CD4-positive, CD25-positive, alpha-beta regulatory T cell (primary cell): ENCODE measurements around the gene FNDC1. TPM values are rescaled to one million over a fixed set of nuclear protein-coding genes. Genes with fewer than 3 reads are reported as not detected.

Experiments
- ATAC-seq, 2 donors: fragments of 150-1000 bp; cut with Tn5 transposase; one replicate each; pipeline ENCODE4 v1.10.0; 2021; ENCODE audit warnings: low read depth in 2 of 2, moderate number of reproducible peaks in 2 of 2, moderate library complexity in 1 of 2
- DNase-seq, 3 donors: peaks; one replicate each; pipeline versions ENCODE4 v3.0.0 to v3.0.0-alpha.2; 2012 to 2022; ENCODE audit warnings: mixed read lengths in 1 of 3
- H3K27ac ChIP-seq: one replicate; pipeline ENCODE4 v1.7.0; 2013; ENCODE audit warnings: mild to moderate bottlenecking, low read length; ENCODE audit not compliant: insufficient read depth, poor library complexity, severe bottlenecking
- H3K27me3 ChIP-seq: one replicate; pipeline ENCODE4 v1.7.0; 2013; ENCODE audit warnings: low read length; ENCODE audit not compliant: control insufficient read depth, insufficient read depth
- H3K36me3 ChIP-seq: one replicate; pipeline ENCODE4 v1.7.0; 2013; ENCODE audit warnings: mild to moderate bottlenecking, low read length, moderate library complexity; ENCODE audit not compliant: control insufficient read depth, insufficient read depth
- H3K4me1 ChIP-seq: 2 replicates; pipeline ENCODE4 v1.7.0; 2013; ENCODE audit warnings: mild to moderate bottlenecking, low read length; ENCODE audit not compliant: insufficient read depth, control insufficient read depth, poor library complexity, severe bottlenecking
- H3K4me3 ChIP-seq: one replicate; pipeline ENCODE4 v1.7.0; 2013; ENCODE audit warnings: low read depth, mild to moderate bottlenecking, low read length, moderate library complexity
- H3K9me3 ChIP-seq, 2 experiments: 1 replicate in 1 of 2; 2 replicates in 1 of 2; pipeline ENCODE4 v1.7.0; 2013; ENCODE audit warnings: low read length in 2 of 2, mild to moderate bottlenecking in 1 of 2, moderate library complexity in 1 of 2; ENCODE audit not compliant: control insufficient read depth in 2 of 2
- H3K27ac Mint-ChIP-seq, 3 donors: one replicate each; pipeline ENCODE4 v1.8.0; 2020 to 2022; ENCODE audit warnings: mild to moderate bottlenecking in 3 of 3, mixed read lengths in 3 of 3, moderate library complexity in 2 of 3
- H3K27me3 Mint-ChIP-seq: one replicate; pipeline ENCODE4 v1.8.0; 2022; ENCODE audit warnings: mild to moderate bottlenecking, mixed read lengths
- H3K36me3 Mint-ChIP-seq: one replicate; pipeline ENCODE4 v1.8.0; 2020; ENCODE audit warnings: mixed read lengths
- H3K4me1 Mint-ChIP-seq, 4 donors: one replicate each; pipeline ENCODE4 v1.8.0; 2020 to 2022; ENCODE audit warnings: mixed read lengths in 4 of 4, mild to moderate bottlenecking in 1 of 4
- H3K4me3 Mint-ChIP-seq, 4 donors: one replicate each; pipeline ENCODE4 v1.8.0; 2020 to 2022; ENCODE audit warnings: mild to moderate bottlenecking in 4 of 4, mixed read lengths in 4 of 4, moderate library complexity in 3 of 4
- H3K9me3 Mint-ChIP-seq, 7 donors: one replicate each; pipeline ENCODE4 v1.8.0; 2020 to 2022; ENCODE audit warnings: mixed read lengths in 7 of 7, mild to moderate bottlenecking in 3 of 7, moderate library complexity in 2 of 7
- polyA plus RNA-seq, 4 donors: library from polyadenylated mRNA; unstranded; fragments of 300-500 nt; fragmentation: Illumina TruSeq; gene quantifications; one replicate each; pipeline ENCODE4 v1.2.3, GENCODE V29; 2021
- total RNA-seq: library from RNA; stranded (reverse); gene quantifications from one replicate; pipeline ENCODE4 v1.2.3, GENCODE V29; 2022

Gene FNDC1
- total and polyA plus RNA-seq, 5 donors from 2014 or later: 0.17 TPM; not detected in 4

- peaks cover 0 to 4% (median 1%) of the 10 kb centered on the region in 4 donors for H3K4me1 Mint-ChIP-seq
- Histone ChIP-seq H3K4me1 (no peaks in the 10 kb centered on the region), H3K27me3 (peaks cover 17% of the 10 kb centered on the region), H3K36me3 (no peaks in the 10 kb centered on the region), H3K27ac (no peak overlapping the region), H3K9me3 (no peaks in the 10 kb centered on the region), H3K4me3 (no peak overlapping the region)
- peaks cover 0 to 1% (median 0%) of the 10 kb centered on the region in 7 donors for H3K9me3 Mint-ChIP-seq
- peaks cover 46% of the 10 kb centered on the region for H3K27me3 Mint-ChIP-seq
- no peaks in the 10 kb centered on the region for H3K36me3 Mint-ChIP-seq
- H3K4me3 Mint-ChIP-seq: no peak overlapping the region
- ATAC-seq (no peak), DNase-seq (no peak)
- H3K27ac Mint-ChIP-seq: no peak overlapping the region
Measured at GRCh38 chr6:159229651-159230051, 60.5 kb downstream of the FNDC1 start.

- DNase-seq: no peak
- Mint-ChIP-seq H3K27me3 (peaks cover 52% of the 10 kb centered on the region), H3K4me1 (peaks cover 0 to 4% (median 1%) of the 10 kb centered on the region in 4 donors), H3K9me3 (peaks cover 0 to 1% (median 0%) of the 10 kb centered on the region in 7 donors), H3K4me3 (no peak overlapping the region), H3K27ac (no peak overlapping the region), H3K36me3 (no peaks in the 10 kb centered on the region)
- H3K4me1 ChIP-seq: no peaks in the 10 kb centered on the region
- H3K4me3 ChIP-seq: no peak overlapping the region
- H3K36me3 ChIP-seq: no peaks in the 10 kb centered on the region
- ATAC-seq: no peak
- H3K27ac ChIP-seq: no peak overlapping the region
- H3K27me3 ChIP-seq: peaks cover 24% of the 10 kb centered on the region
- no peaks in the 10 kb centered on the region for H3K9me3 ChIP-seq
Measured at GRCh38 chr6:159232106-159232645, 63.0 kb downstream of the FNDC1 start.

GRCh38 chr6:159232751-159233150 is 63.6 kb downstream of the FNDC1 start:
- Mint-ChIP-seq H3K27me3 (peaks cover 55% of the 10 kb centered on the region), H3K4me1 (peaks cover 0 to 4% (median 1%) of the 10 kb centered on the region in 4 donors)
- DNase-seq: no peak

GRCh38 chr6:159233365-159234101 is 64.3 kb downstream of the FNDC1 start:
- peaks cover 24% of the 10 kb centered on the region for H3K27me3 ChIP-seq
- H3K9me3 ChIP-seq: no peaks in the 10 kb centered on the region
- H3K4me1 ChIP-seq: no peaks in the 10 kb centered on the region
- H3K27ac ChIP-seq: no peak overlapping the region
- peaks cover 0 to 4% (median 1%) of the 10 kb centered on the region in 4 donors for H3K4me1 Mint-ChIP-seq
- peaks cover 0 to 1% (median 0%) of the 10 kb centered on the region in 7 donors for H3K9me3 Mint-ChIP-seq
- no peaks in the 10 kb centered on the region for H3K36me3 Mint-ChIP-seq
- H3K27me3 Mint-ChIP-seq: peaks cover 55% of the 10 kb centered on the region
- ATAC-seq (no peak), DNase-seq (no peak)
- H3K27ac Mint-ChIP-seq: no peak overlapping the region
- no peak overlapping the region for H3K4me3 Mint-ChIP-seq
- no peak overlapping the region for H3K4me3 ChIP-seq
- no peaks in the 10 kb centered on the region for H3K36me3 ChIP-seq

More at GRCh38 chr6:159232751-159233150, 63.6 kb downstream of the FNDC1 start:
- H3K36me3 ChIP-seq: no peaks in the 10 kb centered on the region
- no peak overlapping the region for H3K27ac ChIP-seq
- no peaks in the 10 kb centered on the region for H3K9me3 ChIP-seq
- H3K4me3 ChIP-seq: no peak overlapping the region
- Mint-ChIP-seq H3K4me3 (no peak overlapping the region), H3K36me3 (no peaks in the 10 kb centered on the region), H3K27ac (no peak overlapping the region), H3K9me3 (peaks cover 0 to 1% (median 0%) of the 10 kb centered on the region in 7 donors)
- ATAC-seq: no peak
- H3K27me3 ChIP-seq: peaks cover 24% of the 10 kb centered on the region
- H3K4me1 ChIP-seq: no peaks in the 10 kb centered on the region

GRCh38 chr6:159234102-159234553 is 64.9 kb downstream of the FNDC1 start:
- Mint-ChIP-seq H3K9me3 (peaks cover 0 to 1% (median 0%) of the 10 kb centered on the region in 7 donors), H3K27me3 (peaks cover 53% of the 10 kb centered on the region), H3K27ac (no peak overlapping the region), H3K36me3 (no peaks in the 10 kb centered on the region), H3K4me3 (no peak overlapping the region), H3K4me1 (peaks cover 0 to 4% (median 1%) of the 10 kb centered on the region in 4 donors)
- H3K4me1 ChIP-seq: no peaks in the 10 kb centered on the region
- H3K9me3 ChIP-seq: no peaks in the 10 kb centered on the region
- no peak overlapping the region for H3K4me3 ChIP-seq
- peaks cover 24% of the 10 kb centered on the region for H3K27me3 ChIP-seq
- H3K36me3 ChIP-seq: no peaks in the 10 kb centered on the region
- no peak overlapping the region for H3K27ac ChIP-seq
- ATAC-seq (no peak), DNase-seq (no peak)

DNA sequence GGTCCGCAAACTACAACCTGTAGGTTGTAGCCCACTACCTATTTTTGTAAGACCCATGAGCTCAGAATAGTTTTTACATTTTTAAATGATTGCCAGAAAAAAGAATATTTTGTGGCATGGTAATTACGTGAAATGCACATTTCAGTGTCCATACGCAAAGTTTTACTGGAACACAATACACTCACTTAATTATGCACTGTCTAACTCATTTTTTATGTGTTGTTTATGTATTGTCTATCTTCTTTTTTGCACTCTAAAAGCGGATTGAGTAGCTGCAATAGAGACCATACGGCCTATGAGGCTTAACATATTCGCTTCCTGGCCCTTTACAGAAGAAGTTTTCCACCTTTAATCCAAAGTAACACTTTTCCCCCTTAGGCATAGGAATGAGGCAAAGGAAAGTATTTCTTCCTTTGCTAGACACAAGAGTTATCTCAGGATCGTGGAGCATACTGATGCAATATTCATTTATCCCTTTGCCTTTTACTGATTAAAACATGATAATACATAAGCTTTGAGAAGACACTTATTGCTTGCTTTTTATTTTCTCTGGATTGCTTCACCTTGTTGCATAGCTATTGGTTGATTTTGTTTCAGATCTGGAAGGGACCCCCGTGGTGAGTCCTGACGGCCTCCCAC is 69.8 kb downstream of the FNDC1 start:
- no peak for DNase-seq
- H3K27me3 Mint-ChIP-seq: peaks cover 39% of the 10 kb centered on the region
- H3K4me1 Mint-ChIP-seq: peaks cover 0 to 4% (median 1%) of the 10 kb centered on the region in 4 donors
- H3K27me3 ChIP-seq: peaks cover 26% of the 10 kb centered on the region
- H3K27ac ChIP-seq: no peak overlapping the region
- H3K9me3 Mint-ChIP-seq: peaks cover 0 to 1% (median 0%) of the 10 kb centered on the region in 7 donors
- no peak for ATAC-seq
- no peak overlapping the region for H3K4me3 ChIP-seq
- H3K36me3 ChIP-seq: no peaks in the 10 kb centered on the region
- H3K4me3 Mint-ChIP-seq: no peak overlapping the region
- H3K9me3 ChIP-seq: no peaks in the 10 kb centered on the region
- no peaks in the 10 kb centered on the region for H3K4me1 ChIP-seq
- no peak overlapping the region for H3K27ac Mint-ChIP-seq
- no peaks in the 10 kb centered on the region for H3K36me3 Mint-ChIP-seq

DNA sequence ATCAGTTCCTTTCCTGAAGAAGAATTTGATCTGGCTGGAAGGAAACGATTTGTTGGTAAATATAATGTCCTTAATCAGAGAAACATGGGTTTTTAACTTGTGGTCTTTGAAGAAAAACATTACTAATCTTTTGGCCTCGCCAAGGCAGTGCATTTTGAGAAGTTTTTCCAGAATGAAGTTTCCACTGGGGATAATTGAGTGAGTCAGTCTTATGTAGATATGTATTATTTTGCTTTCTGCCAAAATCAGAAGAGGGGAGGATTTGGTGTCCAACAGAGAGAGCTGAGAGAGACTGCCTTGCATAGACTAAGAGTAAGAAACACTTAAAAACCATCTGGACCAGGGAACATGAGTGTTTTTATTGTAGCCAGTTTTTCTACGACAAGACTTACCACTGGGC is 79.9 kb downstream of the FNDC1 start:
- Mint-ChIP-seq H3K4me3 (no peak overlapping the region), H3K36me3 (no peaks in the 10 kb centered on the region), H3K27ac (no peak overlapping the region), H3K27me3 (peaks cover 35% of the 10 kb centered on the region), H3K4me1 (no peaks in the 10 kb centered on the region), H3K9me3 (peaks cover 0 to 4% (median 2%) of the 10 kb centered on the region in 7 donors)
- H3K27me3 ChIP-seq: peaks cover 5% of the 10 kb centered on the region
- H3K4me1 ChIP-seq: no peaks in the 10 kb centered on the region
- H3K36me3 ChIP-seq: no peaks in the 10 kb centered on the region
- no peak for DNase-seq
- no peak overlapping the region for H3K4me3 ChIP-seq
- no peaks in the 10 kb centered on the region for H3K9me3 ChIP-seq
- H3K27ac ChIP-seq: no peak overlapping the region
- no peak for ATAC-seq
